GM20000 (cell line): ENCODE results near the gene FBXO2.

Experiments
- DNase-seq: peaks from one replicate; pipeline ENCODE4 v3.0.0; 2012; ENCODE audit warnings: low spot score
- TF ChIP-seq, protein P1 (sequence below): IDR thresholded peaks from 2 replicates; pipeline ENCODE4 v1.5.1; 2012; ENCODE audit warnings: mild to moderate bottlenecking, control low read depth; ENCODE audit errors: extremely low read depth, missing control alignments

FBXO2 gene

DNA sequence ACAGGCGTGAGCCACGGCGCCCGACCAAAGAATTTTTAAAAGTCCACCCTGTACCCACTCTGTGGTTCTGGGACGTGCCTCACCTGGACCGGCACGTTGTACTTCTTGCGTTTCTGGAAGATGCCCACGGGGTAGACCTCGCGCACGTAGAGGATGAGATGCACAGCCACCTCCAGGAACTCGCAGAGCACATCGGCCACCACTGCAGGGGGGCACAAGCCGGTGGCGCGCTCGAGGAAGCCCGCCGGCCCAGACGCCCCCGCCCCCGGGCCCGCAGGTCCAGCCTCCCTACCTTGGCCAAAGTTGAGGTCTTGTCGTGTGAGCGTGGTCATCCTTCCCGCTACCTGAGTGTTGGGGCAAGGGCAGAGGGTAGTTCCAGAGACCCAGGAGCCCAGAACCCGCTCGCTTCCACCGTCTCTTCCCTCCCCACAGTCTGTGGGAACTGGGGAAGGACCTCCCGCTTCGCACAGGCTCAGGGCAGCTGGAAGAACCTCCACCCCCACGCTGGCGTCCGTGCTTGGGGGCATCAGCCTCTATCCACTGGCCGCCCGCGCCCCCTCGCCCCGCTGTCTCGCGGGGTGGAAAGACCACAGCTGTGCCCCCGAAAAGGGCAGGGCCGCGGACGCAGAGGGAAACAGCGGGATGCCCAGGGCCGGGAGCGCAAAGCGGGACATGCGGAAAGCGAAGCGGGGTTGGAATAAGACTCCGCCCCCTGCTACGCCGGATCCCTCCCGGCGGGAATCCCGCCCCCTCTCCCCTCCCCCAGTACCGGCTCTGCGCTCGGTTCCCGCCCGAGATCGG is 26.2 kb upstream of the FBXO2 start:
- peak; percentile 63 for DNase-seq
- TF ChIP-seq, protein P1, sequence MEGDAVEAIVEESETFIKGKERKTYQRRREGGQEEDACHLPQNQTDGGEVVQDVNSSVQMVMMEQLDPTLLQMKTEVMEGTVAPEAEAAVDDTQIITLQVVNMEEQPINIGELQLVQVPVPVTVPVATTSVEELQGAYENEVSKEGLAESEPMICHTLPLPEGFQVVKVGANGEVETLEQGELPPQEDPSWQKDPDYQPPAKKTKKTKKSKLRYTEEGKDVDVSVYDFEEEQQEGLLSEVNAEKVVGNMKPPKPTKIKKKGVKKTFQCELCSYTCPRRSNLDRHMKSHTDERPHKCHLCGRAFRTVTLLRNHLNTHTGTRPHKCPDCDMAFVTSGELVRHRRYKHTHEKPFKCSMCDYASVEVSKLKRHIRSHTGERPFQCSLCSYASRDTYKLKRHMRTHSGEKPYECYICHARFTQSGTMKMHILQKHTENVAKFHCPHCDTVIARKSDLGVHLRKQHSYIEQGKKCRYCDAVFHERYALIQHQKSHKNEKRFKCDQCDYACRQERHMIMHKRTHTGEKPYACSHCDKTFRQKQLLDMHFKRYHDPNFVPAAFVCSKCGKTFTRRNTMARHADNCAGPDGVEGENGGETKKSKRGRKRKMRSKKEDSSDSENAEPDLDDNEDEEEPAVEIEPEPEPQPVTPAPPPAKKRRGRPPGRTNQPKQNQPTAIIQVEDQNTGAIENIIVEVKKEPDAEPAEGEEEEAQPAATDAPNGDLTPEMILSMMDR: no peak

- DNase-seq: no peak
- TF ChIP-seq, protein P1: no peak
Observed at GRCh38 chr1:11678442-11678841, 24.2 kb upstream of the FBXO2 start.

DNA sequence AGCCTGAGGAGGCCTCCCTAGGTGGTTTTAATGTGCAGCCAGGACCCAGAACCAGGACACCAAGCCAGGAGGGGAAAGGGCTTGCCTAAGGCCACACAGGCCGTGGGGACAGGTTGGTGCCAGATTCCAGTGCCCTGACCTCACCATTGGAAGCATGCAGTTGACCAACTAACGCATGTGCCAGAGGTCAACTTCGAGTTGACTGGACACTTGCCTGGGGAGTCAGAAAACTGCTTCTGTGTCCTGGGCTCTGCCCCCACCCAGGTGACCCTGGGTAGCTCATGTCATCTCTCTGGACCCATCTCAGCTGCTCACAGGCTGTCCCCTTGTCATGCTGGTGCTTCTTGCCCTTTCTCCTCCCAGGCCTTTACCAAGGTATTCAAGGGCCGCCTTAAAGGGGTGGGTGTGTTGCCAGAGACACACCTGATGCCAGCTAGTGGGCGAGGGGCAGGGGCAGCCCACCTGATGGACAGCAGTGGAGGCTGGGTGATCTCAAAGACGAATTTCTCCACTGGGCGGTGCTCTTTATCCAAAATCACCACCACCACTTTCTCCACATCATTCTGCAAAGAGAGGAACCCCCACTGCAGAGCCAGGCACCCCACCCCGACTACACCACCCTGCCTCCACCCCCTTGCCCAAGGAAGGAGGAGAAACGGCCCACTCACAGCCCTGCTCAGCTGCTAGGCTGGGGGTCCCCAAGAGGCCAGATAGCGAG is 22.3 kb upstream of the FBXO2 start:
- no peak for DNase-seq
- TF ChIP-seq, protein P1: no peak

DNA sequence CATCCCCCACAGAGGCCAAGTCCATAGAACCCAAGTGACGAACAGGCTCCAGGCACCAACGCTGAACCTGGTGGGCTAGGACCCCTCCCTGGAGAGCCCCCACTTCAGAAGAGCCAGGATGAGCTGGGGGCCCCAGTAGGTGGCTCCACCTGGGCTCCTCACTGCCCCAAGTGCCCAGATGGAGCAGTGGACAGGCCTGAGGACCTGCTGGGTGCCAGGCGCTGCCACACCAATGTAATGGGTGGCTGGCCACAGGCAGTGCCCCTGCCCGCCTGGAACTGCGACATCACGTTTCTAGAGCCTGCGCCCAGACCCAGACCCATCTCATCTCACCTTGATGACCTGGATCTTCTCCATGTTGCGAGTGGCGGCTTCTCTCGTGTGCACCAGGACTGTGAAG is 21.1 kb upstream of the FBXO2 start:
- no peak for DNase-seq

DNA sequence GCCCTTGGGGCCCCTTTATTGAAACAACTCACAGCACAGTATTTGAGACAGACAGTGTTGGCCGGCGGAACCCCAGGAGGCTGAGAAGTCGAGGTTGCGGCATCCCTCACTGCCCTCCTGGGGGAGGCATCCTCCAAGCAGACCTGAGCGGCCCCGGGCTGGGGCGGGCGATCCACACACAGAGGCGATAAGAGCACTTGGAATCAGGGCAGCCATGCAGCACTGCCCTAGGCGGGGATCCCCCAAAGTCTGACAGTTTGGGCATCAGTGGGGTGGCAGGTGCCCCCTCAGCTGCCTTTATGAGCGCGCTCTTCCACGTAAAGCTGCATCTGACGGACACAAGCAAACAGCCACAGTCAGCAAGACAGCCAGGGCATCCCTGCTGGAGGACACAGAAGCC is 20.3 kb upstream of the FBXO2 start:
- TF ChIP-seq, protein P1: no peak
- no peak for DNase-seq

More for the DNA sequence above, 21.1 kb upstream of the FBXO2 start:
- TF ChIP-seq, protein P1: no peak

DNA sequence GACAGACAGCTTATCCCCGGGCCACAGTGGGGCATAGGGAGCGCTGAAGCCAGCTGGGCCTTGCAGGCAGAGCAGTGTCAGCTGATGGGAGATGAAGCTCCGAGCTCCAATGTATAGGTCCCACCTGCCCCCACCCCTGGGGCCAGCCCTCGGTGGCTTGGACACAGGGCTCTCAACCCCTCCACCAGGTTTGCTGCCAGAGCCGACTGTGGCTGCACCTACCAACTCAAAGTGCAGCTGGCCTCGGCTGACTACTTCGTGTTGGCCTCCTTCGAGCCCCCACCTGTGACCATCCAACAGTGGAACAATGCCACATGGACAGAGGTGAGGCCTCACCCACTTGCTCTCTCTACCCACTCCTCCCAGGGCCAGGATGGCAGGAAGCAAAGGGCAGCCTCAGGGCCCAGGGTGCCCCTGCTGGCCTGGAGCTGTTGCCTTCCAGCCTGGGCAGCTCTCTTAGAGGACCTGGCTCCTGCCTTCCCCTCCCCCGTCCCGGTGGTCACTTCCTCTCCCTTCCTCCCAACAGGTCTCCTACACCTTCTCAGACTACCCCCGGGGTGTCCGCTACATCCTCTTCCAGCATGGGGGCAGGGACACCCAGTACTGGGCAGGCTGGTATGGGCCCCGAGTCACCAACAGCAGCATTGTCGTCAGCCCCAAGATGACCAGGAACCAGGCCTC is 19.0 kb upstream of the FBXO2 start:
- no peak for DNase-seq
- TF ChIP-seq, protein P1: no peak
